HEK293T (cell line): ENCODE measurements around the gene ATG14.

Experiments
- BHLHE40 ChIP-seq: fragments of 450-650 bp; IDR thresholded peaks from 2 replicates; pipeline ENCODE4 v1.6.1; 2016; ENCODE audit warnings: mild to moderate bottlenecking, moderate library complexity, borderline replicate concordance
- CTBP1 ChIP-seq: fragments of 450-650 bp; IDR thresholded peaks from 2 replicates; pipeline ENCODE4 v1.6.1; 2016; ENCODE audit warnings: borderline replicate concordance
- ELF4 ChIP-seq: fragments of 450-650 bp; IDR thresholded peaks from 2 replicates; pipeline ENCODE4 v1.6.1; 2017; ENCODE audit warnings: antibody characterized with exemption
- FOXM1 ChIP-seq: fragments of 450-650 bp; IDR thresholded peaks from 2 replicates; pipeline ENCODE4 v1.6.1; 2017; ENCODE audit warnings: mild to moderate bottlenecking, borderline replicate concordance
- NFRKB ChIP-seq: fragments of 450-650 bp; IDR thresholded peaks from 2 replicates; pipeline ENCODE4 v1.6.1; 2016; ENCODE audit warnings: mild to moderate bottlenecking, moderate library complexity
- SP1 ChIP-seq: fragments of 450-650 bp; IDR thresholded peaks from 2 replicates; pipeline ENCODE4 v1.6.1; 2017
- TF ChIP-seq, protein P1 (sequence below): fragments of 450-650 bp; IDR thresholded peaks from 2 replicates; pipeline ENCODE4 v1.6.1; 2016

DNA sequence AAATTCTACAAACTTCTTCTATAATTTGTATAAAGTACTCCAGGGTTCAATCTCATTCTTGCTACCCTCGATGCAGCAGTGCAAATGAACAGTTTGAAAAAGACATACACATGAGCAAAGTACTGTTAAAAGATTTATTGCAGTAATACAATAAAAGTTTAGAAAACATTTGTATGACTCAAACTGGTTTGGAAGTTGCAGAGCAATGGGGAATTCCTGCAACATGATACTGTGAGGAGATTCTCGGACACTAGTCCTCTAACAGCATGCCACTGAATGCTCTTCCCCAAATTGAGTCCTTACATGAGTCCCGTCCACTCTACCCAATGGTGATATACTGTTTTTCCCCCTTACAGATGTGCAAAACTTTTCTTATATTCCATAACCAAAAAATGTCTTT is 45.4 kb downstream of the ATG14 start:
- TF ChIP-seq SP1 (no peak), BHLHE40 (no peak), NFRKB (no peak), FOXM1 (no peak), ELF4 (no peak), CTBP1 (no peak)
- TF ChIP-seq, protein P1, sequence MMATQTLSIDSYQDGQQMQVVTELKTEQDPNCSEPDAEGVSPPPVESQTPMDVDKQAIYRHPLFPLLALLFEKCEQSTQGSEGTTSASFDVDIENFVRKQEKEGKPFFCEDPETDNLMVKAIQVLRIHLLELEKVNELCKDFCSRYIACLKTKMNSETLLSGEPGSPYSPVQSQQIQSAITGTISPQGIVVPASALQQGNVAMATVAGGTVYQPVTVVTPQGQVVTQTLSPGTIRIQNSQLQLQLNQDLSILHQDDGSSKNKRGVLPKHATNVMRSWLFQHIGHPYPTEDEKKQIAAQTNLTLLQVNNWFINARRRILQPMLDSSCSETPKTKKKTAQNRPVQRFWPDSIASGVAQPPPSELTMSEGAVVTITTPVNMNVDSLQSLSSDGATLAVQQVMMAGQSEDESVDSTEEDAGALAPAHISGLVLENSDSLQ: no peak
